RWPE1 (cell line): ENCODE results near the gene ACCS.
A peak's percentile ranks its signal among the peaks of the same experiment; 100 is the strongest.

Experiments used
- CTCF ChIA-PET: fragments of 350-600 bp; sonication (Branson Sonifier 250); formaldehyde crosslinking; extraction: SDS; loops from one replicate; lab custom pipeline; 2021; lab: Yijun Ruan, JAX
- POLR2A ChIA-PET: fragments of 400-600 bp; formaldehyde crosslinking; extraction: SDS; loops from one replicate; lab custom pipeline; 2020; ENCODE audit warnings: antibody characterized with exemption; ENCODE audit not compliant: low non-redundant PET; lab: Yijun Ruan, JAX
- DNase-seq: peaks from one replicate; pipeline ENCODE4 v3.0.0; 2012; ENCODE audit warnings: low spot score
- H3K27ac ChIP-seq: fragments of 450-650 bp; 2 replicates; pipeline ENCODE4 v1.5.1; 2017
- CTCF ChIP-seq: fragments of 450-650 bp; conservative IDR thresholded peaks from 2 replicates; pipeline ENCODE4 v1.5.1; 2017; ENCODE audit warnings: low read depth, mild to moderate bottlenecking

Gene ACCS

GRCh38 chr11:44128729-44129128 is 62.7 kb downstream of the ACCS start:
- POLR2A ChIA-PET, result no interaction called here
- TF ChIP-seq CTCF, result no peak
- no peak for DNase-seq
- CTCF ChIA-PET, result no interaction called here
- no peak overlapping the region for H3K27ac ChIP-seq

- no peak for TF ChIP-seq CTCF
- DNase-seq, result no peak
- CTCF ChIA-PET, result no interaction called here
- POLR2A ChIA-PET, result no interaction called here
- no peak overlapping the region for H3K27ac ChIP-seq
These were observed 64.7 kb downstream of the ACCS start for GRCh38 chr11:44130751-44131150.

GRCh38 chr11:44133335-44133946 is 67.4 kb downstream of the ACCS start:
- TF ChIP-seq CTCF, result peak; percentile 63
- CTCF ChIA-PET, result interaction anchor here (0.6 to 2.0 kb wide), 7 partner anchors 9 to 787 kb away, joined by 3 to 4 read pairs (median 4); no protein-coding TSS in a partner anchor
- POLR2A ChIA-PET, result interaction anchor here (0.6 kb wide), 1 partner anchor 298 kb away, joined by 3 read pairs; no protein-coding TSS in a partner anchor
- no peak overlapping the region for H3K27ac ChIP-seq
- DNase-seq, result peak; percentile 30
